ENCODE data around the gene ACADS.

Gene ACADS

GRCh38 chr12:120741476-120742421, 16.1 kb downstream of the ACADS start:
- Histone ChIP-seq H3K27me3 (ENCODE audit: control insufficient read depth, insufficient read depth, low read length) (no peaks in the 10 kb centered on the region), H3K4me1 (ENCODE audit: control insufficient read depth, insufficient read depth, low read length) (no peaks in the 10 kb centered on the region), H3K4me3 (ENCODE audit: low read depth, low read length) (no peak overlapping the region), H3K9ac (ENCODE audit: low read depth, low read length) (no peak overlapping the region), H3K27ac (ENCODE audit: low read depth, low read length) (no peak overlapping the region), H3K9me3 (ENCODE audit: control insufficient read depth, insufficient read depth, low read length) (no peaks in the 10 kb centered on the region), H3K36me3 (ENCODE audit: control insufficient read depth, insufficient read depth, low read length) (no peaks in the 10 kb centered on the region)

GRCh38 chr12:120744922-120745493, 19.4 kb downstream of the ACADS start:
- no peaks in the 10 kb centered on the region for H3K27me3 ChIP-seq (ENCODE audit: control insufficient read depth, insufficient read depth, low read length)
- H3K9ac ChIP-seq (ENCODE audit: low read depth, low read length), result no peak overlapping the region

GRCh38 chr12:120748242-120748641, 22.6 kb downstream of the ACADS start:
- Histone ChIP-seq H3K27ac (ENCODE audit: low read depth, low read length) (no peak overlapping the region), H3K4me1 (ENCODE audit: control insufficient read depth, insufficient read depth, low read length) (no peaks in the 10 kb centered on the region), H3K9me3 (ENCODE audit: control insufficient read depth, insufficient read depth, low read length) (no peaks in the 10 kb centered on the region), H3K27me3 (ENCODE audit: control insufficient read depth, insufficient read depth, low read length) (no peaks in the 10 kb centered on the region), H3K36me3 (ENCODE audit: control insufficient read depth, insufficient read depth, low read length) (no peaks in the 10 kb centered on the region), H3K9ac (ENCODE audit: low read depth, low read length) (no peak overlapping the region), H3K4me3 (ENCODE audit: low read depth, low read length) (no peak overlapping the region)

More at GRCh38 chr12:120744922-120745493, 19.4 kb downstream of the ACADS start:
- Histone ChIP-seq H3K4me1 (ENCODE audit: control insufficient read depth, insufficient read depth, low read length) (no peaks in the 10 kb centered on the region), H3K27ac (ENCODE audit: low read depth, low read length) (no peak overlapping the region), H3K36me3 (ENCODE audit: control insufficient read depth, insufficient read depth, low read length) (no peaks in the 10 kb centered on the region), H3K9me3 (ENCODE audit: control insufficient read depth, insufficient read depth, low read length) (no peaks in the 10 kb centered on the region), H3K4me3 (ENCODE audit: low read depth, low read length) (no peak overlapping the region)

- Histone ChIP-seq H3K4me1 (ENCODE audit: control insufficient read depth, insufficient read depth, low read length) (no peaks in the 10 kb centered on the region), H3K27me3 (ENCODE audit: control insufficient read depth, insufficient read depth, low read length) (no peaks in the 10 kb centered on the region), H3K9ac (ENCODE audit: low read depth, low read length) (no peak overlapping the region), H3K9me3 (ENCODE audit: control insufficient read depth, insufficient read depth, low read length) (no peaks in the 10 kb centered on the region), H3K36me3 (ENCODE audit: control insufficient read depth, insufficient read depth, low read length) (no peaks in the 10 kb centered on the region), H3K4me3 (ENCODE audit: low read depth, low read length) (no peak overlapping the region), H3K27ac (ENCODE audit: low read depth, low read length) (no peak overlapping the region)
Observed at GRCh38 chr12:120749256-120749655, 23.6 kb downstream of the ACADS start.

- Histone ChIP-seq H3K4me1 (ENCODE audit: control insufficient read depth, insufficient read depth, low read length) (no peaks in the 10 kb centered on the region), H3K9ac (ENCODE audit: low read depth, low read length) (no peak overlapping the region), H3K9me3 (ENCODE audit: control insufficient read depth, insufficient read depth, low read length) (no peaks in the 10 kb centered on the region), H3K36me3 (ENCODE audit: control insufficient read depth, insufficient read depth, low read length) (no peaks in the 10 kb centered on the region), H3K27ac (ENCODE audit: low read depth, low read length) (no peak overlapping the region), H3K27me3 (ENCODE audit: control insufficient read depth, insufficient read depth, low read length) (no peaks in the 10 kb centered on the region), H3K4me3 (ENCODE audit: low read depth, low read length) (no peak overlapping the region)
Observed at GRCh38 chr12:120750806-120751205, 25.2 kb downstream of the ACADS start.

- Histone ChIP-seq H3K4me1 (ENCODE audit: control insufficient read depth, insufficient read depth, low read length) (no peaks in the 10 kb centered on the region), H3K9ac (ENCODE audit: low read depth, low read length) (no peak overlapping the region), H3K27me3 (ENCODE audit: control insufficient read depth, insufficient read depth, low read length) (no peaks in the 10 kb centered on the region), H3K27ac (ENCODE audit: low read depth, low read length) (no peak overlapping the region), H3K9me3 (ENCODE audit: control insufficient read depth, insufficient read depth, low read length) (no peaks in the 10 kb centered on the region), H3K4me3 (ENCODE audit: low read depth, low read length) (no peak overlapping the region), H3K36me3 (ENCODE audit: control insufficient read depth, insufficient read depth, low read length) (no peaks in the 10 kb centered on the region)
Observed at GRCh38 chr12:120751389-120751788, 25.8 kb downstream of the ACADS start.

GRCh38 chr12:120754792-120755191, 29.2 kb downstream of the ACADS start:
- no peak overlapping the region for H3K4me3 ChIP-seq (ENCODE audit: low read depth, low read length)
- H3K9me3 ChIP-seq (ENCODE audit: control insufficient read depth, insufficient read depth, low read length), result no peaks in the 10 kb centered on the region
- no peak overlapping the region for H3K9ac ChIP-seq (ENCODE audit: low read depth, low read length)
- no peaks in the 10 kb centered on the region for H3K27me3 ChIP-seq (ENCODE audit: control insufficient read depth, insufficient read depth, low read length)
- H3K36me3 ChIP-seq (ENCODE audit: control insufficient read depth, insufficient read depth, low read length), result no peaks in the 10 kb centered on the region
- H3K27ac ChIP-seq (ENCODE audit: low read depth, low read length), result no peak overlapping the region
- H3K4me1 ChIP-seq (ENCODE audit: control insufficient read depth, insufficient read depth, low read length), result peaks cover 9% of the 10 kb centered on the region

GRCh38 chr12:120755269-120755668, 29.6 kb downstream of the ACADS start:
- Histone ChIP-seq H3K36me3 (ENCODE audit: control insufficient read depth, insufficient read depth, low read length) (0 out of 2 replicates have a peak, but pooled peaks cover under 1% of the 10 kb centered on the region), H3K9ac (ENCODE audit: low read depth, low read length) (no peak overlapping the region), H3K9me3 (ENCODE audit: control insufficient read depth, insufficient read depth, low read length) (no peaks in the 10 kb centered on the region), H3K27me3 (ENCODE audit: control insufficient read depth, insufficient read depth, low read length) (no peaks in the 10 kb centered on the region), H3K4me3 (ENCODE audit: low read depth, low read length) (no peak overlapping the region), H3K27ac (ENCODE audit: low read depth, low read length) (no peak overlapping the region), H3K4me1 (ENCODE audit: control insufficient read depth, insufficient read depth, low read length) (peaks cover 14% of the 10 kb centered on the region)

- Histone ChIP-seq H3K4me1 (ENCODE audit: control insufficient read depth, insufficient read depth, low read length) (peaks cover 17% of the 10 kb centered on the region), H3K9me3 (ENCODE audit: control insufficient read depth, insufficient read depth, low read length) (no peaks in the 10 kb centered on the region), H3K4me3 (ENCODE audit: low read depth, low read length) (no peak overlapping the region), H3K27me3 (ENCODE audit: control insufficient read depth, insufficient read depth, low read length) (no peaks in the 10 kb centered on the region), H3K36me3 (ENCODE audit: control insufficient read depth, insufficient read depth, low read length) (peaks cover 13% of the 10 kb centered on the region), H3K27ac (ENCODE audit: low read depth, low read length) (no peak overlapping the region), H3K9ac (ENCODE audit: low read depth, low read length) (no peak overlapping the region)
Observed at GRCh38 chr12:120757226-120757742, 31.7 kb downstream of the ACADS start.

- Histone ChIP-seq H3K36me3 (ENCODE audit: control insufficient read depth, insufficient read depth, low read length) (peaks cover 16% of the 10 kb centered on the region), H3K4me3 (ENCODE audit: low read depth, low read length) (no peak overlapping the region), H3K27me3 (ENCODE audit: control insufficient read depth, insufficient read depth, low read length) (no peaks in the 10 kb centered on the region), H3K27ac (ENCODE audit: low read depth, low read length) (no peak overlapping the region), H3K4me1 (ENCODE audit: control insufficient read depth, insufficient read depth, low read length) (peaks cover 17% of the 10 kb centered on the region), H3K9me3 (ENCODE audit: control insufficient read depth, insufficient read depth, low read length) (no peaks in the 10 kb centered on the region), H3K9ac (ENCODE audit: low read depth, low read length) (no peak overlapping the region)
Observed at GRCh38 chr12:120757949-120758348, 32.3 kb downstream of the ACADS start.
